ENCODE results near the gene PITPNC1.
"Not testable (repeated sequence)": the region's sequence is repeated elsewhere in the genome, so short reads cannot be mapped to it uniquely, and the experiment has no call there.

- not testable (repeated sequence) for TF ChIP-seq CTCF (conservative IDR thresholded peaks at IDR 0.05; ENCODE audit: low read depth, low read length); EZH2 (IDR thresholded peaks at IDR 0.05; ENCODE audit: low read length, unreplicated experiment); EZH2phosphoT487 (IDR thresholded peaks at IDR 0.05; ENCODE audit: borderline replicate concordance, low read length)
Measured at GRCh38 chr17:67648906-67649295, 271.8 kb downstream of the PITPNC1 start.

Data from PC-3 (cell line).